ENCODE data around the gene ADORA2B.

The ADORA2B gene

DNA sequence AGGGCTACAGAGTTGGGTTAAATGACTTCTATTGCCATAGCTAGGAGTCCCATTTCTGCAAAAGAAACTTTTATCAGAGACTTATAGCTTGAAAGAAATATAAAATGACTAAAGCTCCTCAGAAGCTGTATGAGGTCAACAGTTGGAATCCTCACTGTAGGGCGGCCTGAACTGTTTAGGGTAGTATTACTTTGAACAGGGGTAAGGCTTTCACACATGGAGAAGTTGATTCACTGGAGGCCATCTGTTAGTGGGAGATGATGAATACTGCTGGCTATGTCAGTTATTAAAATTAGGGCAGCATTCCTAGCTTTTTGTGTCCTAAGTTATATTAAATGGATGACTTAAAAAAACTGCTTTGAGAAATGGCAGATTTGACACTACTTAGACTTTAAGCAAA, 60.7 kb downstream of the ADORA2B start (continued):
- TF ChIP-seq, protein P1, sequence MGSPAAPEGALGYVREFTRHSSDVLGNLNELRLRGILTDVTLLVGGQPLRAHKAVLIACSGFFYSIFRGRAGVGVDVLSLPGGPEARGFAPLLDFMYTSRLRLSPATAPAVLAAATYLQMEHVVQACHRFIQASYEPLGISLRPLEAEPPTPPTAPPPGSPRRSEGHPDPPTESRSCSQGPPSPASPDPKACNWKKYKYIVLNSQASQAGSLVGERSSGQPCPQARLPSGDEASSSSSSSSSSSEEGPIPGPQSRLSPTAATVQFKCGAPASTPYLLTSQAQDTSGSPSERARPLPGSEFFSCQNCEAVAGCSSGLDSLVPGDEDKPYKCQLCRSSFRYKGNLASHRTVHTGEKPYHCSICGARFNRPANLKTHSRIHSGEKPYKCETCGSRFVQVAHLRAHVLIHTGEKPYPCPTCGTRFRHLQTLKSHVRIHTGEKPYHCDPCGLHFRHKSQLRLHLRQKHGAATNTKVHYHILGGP (tag by site-specific recombination; IDR thresholded peaks at IDR 0.05): no peak
- TF ChIP-seq, protein P2, sequence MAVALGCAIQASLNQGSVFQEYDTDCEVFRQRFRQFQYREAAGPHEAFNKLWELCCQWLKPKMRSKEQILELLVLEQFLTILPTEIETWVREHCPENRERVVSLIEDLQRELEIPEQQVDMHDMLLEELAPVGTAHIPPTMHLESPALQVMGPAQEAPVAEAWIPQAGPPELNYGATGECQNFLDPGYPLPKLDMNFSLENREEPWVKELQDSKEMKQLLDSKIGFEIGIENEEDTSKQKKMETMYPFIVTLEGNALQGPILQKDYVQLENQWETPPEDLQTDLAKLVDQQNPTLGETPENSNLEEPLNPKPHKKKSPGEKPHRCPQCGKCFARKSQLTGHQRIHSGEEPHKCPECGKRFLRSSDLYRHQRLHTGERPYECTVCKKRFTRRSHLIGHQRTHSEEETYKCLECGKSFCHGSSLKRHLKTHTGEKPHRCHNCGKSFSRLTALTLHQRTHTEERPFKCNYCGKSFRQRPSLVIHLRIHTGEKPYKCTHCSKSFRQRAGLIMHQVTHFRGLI (tag by site-specific recombination; IDR thresholded peaks at IDR 0.05): no peak
- no peak for TF ChIP-seq ZNF214 (tag by site-specific recombination; IDR thresholded peaks at IDR 0.05; ENCODE audit: borderline replicate concordance)
- no peak for TF ChIP-seq ZNF311 (tag by site-specific recombination; IDR thresholded peaks at IDR 0.05; ENCODE audit: borderline replicate concordance)
- no peak for TF ChIP-seq ZNF654 (tag by site-specific recombination; IDR thresholded peaks at IDR 0.05; ENCODE audit: low read depth)
- TF ChIP-seq ZNF324 (tag by site-specific recombination; IDR thresholded peaks at IDR 0.05): no peak
- TF ChIP-seq ZNF274 (IDR thresholded peaks at IDR 0.05; ENCODE audit: low read length): no peak
- no peak for TF ChIP-seq ZNF274 (tag by site-specific recombination; IDR thresholded peaks at IDR 0.05; ENCODE audit: borderline replicate concordance)
- no peak for TF ChIP-seq ZNF426 (tag by site-specific recombination; IDR thresholded peaks at IDR 0.05)

DNA sequence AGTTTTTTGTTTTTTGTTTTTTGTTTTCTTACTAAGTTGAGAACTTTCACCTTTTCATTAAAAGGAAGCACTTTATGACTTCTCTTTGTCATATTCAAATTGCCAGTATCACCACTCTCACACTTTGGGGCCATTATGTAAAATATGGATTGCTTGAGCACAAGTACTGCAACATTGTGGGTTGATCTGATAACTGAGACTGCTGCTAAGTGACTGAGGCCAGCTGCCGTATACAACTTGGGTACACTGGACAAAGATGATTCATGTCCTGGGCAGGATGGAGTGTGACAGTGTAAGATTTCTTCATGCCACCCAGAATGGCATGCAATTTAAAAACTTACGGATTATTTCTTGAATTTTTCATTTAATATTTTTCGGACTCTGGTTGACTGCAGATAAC, 62.5 kb downstream of the ADORA2B start:
- Histone ChIP-seq H3K27ac (ENCODE audit: extremely low read depth, low read depth, low read length) (no peak overlapping the region), H3K9me3 (ENCODE audit: control insufficient read depth, insufficient read depth, low read depth, low read length) (no peaks in the 10 kb centered on the region), H3K4me1 (ENCODE audit: control insufficient read depth, insufficient read depth, low read length) (peaks cover 2% of the 10 kb centered on the region; the same call in 1 of the 2 replicates), H3K4me3 (ENCODE audit: low read depth, low read length) (no peak overlapping the region), H3K36me3 (ENCODE audit: control insufficient read depth in 2 of 2, insufficient read depth in 1 of 2, low read length in 2 of 2) (peaks cover 85 to 91% of the 10 kb centered on the region in 2 experiments)
- POLR2A ChIA-PET: no interaction called here
- no peak for TF ChIP-seq GLIS2 (tag by site-specific recombination; IDR thresholded peaks at IDR 0.05)
- TF ChIP-seq ZNF792 (tag by site-specific recombination; IDR thresholded peaks at IDR 0.05): no peak
- TF ChIP-seq ZNF292 (tag by site-specific recombination; IDR thresholded peaks at IDR 0.05; ENCODE audit: borderline replicate concordance, low read depth): no peak
- TF ChIP-seq, protein P3, sequence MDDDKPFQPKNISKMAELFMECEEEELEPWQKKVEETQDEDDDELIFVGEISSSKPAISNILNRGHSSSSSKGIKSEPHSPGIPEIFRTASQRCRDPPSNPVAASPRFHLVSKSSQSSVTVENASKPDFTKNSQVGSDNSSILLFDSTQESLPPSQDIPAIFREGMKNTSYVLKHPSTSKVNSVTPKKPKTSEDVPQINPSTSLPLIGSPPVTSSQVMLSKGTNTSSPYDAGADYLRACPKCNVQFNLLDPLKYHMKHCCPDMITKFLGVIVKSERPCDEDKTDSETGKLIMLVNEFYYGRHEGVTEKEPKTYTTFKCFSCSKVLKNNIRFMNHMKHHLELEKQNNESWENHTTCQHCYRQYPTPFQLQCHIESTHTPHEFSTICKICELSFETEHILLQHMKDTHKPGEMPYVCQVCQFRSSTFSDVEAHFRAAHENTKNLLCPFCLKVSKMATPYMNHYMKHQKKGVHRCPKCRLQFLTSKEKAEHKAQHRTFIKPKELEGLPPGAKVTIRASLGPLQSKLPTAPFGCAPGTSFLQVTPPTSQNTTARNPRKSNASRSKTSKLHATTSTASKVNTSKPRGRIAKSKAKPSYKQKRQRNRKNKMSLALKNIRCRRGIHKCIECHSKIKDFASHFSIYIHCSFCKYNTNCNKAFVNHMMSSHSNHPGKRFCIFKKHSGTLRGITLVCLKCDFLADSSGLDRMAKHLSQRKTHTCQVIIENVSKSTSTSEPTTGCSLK (tag by site-specific recombination; IDR thresholded peaks at IDR 0.05): no peak
- no peak for TF ChIP-seq BCL11A (tag by site-specific recombination; IDR thresholded peaks at IDR 0.05; ENCODE audit: low read depth)
- TF ChIP-seq ZNF24 (tag by site-specific recombination; IDR thresholded peaks at IDR 0.05): no peak
- TF ChIP-seq, protein P4, sequence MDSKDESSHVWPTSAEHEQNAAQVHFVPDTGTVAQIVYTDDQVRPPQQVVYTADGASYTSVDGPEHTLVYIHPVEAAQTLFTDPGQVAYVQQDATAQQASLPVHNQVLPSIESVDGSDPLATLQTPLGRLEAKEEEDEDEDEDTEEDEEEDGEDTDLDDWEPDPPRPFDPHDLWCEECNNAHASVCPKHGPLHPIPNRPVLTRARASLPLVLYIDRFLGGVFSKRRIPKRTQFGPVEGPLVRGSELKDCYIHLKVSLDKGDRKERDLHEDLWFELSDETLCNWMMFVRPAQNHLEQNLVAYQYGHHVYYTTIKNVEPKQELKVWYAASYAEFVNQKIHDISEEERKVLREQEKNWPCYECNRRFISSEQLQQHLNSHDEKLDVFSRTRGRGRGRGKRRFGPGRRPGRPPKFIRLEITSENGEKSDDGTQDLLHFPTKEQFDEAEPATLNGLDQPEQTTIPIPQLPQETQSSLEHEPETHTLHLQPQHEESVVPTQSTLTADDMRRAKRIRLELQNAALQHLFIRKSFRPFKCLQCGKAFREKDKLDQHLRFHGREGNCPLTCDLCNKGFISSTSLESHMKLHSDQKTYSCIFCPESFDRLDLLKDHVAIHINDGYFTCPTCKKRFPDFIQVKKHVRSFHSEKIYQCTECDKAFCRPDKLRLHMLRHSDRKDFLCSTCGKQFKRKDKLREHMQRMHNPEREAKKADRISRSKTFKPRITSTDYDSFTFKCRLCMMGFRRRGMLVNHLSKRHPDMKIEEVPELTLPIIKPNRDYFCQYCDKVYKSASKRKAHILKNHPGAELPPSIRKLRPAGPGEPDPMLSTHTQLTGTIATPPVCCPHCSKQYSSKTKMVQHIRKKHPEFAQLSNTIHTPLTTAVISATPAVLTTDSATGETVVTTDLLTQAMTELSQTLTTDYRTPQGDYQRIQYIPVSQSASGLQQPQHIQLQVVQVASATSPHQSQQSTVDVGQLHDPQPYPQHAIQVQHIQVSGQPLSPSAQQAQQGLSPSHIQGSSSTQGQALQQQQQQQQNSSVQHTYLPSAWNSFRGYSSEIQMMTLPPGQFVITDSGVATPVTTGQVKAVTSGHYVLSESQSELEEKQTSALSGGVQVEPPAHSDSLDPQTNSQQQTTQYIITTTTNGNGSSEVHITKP (tag by site-specific recombination; IDR thresholded peaks at IDR 0.05): no peak
- CTCF ChIA-PET: interaction anchor here (0.9 kb wide), 1 partner anchor 8 kb away, joined by 4 read pairs; the partner anchor contains the start of genes TTC19 and ZSWIM7

Data from HEK293 (cell line).